ENCODE measurements around the gene ATP10A.

- TF ChIP-seq MXI1 (IDR thresholded peaks at IDR 0.05; ENCODE audit: low read depth, low read length) (no peak), CTCF (IDR thresholded peaks at IDR 0.05) (no peak), SIN3A (IDR thresholded peaks at IDR 0.05; ENCODE audit: borderline replicate concordance, low read depth, low read length) (no peak), EZH2phosphoT487 (IDR thresholded peaks at IDR 0.05; ENCODE audit: borderline replicate concordance, low read depth) (no peak)
Measured at GRCh38 chr15:25719101-25719985, 143.8 kb downstream of the ATP10A start.
